BE2C (cell line): Measurements from ENCODE around the gene SLC23A2.

Source experiments
- DNase-seq: peaks from one replicate; pipeline ENCODE4 v3.0.0-alpha.2; 2020
- H3K27me3 ChIP-seq: fragments of 250-450 bp; sonication (Bioruptor Pico); 2 replicates; pipeline ENCODE4 v1.5.1; 2020; ENCODE audit warnings: mild to moderate bottlenecking
- H3K36me3 ChIP-seq: fragments of 250-450 bp; sonication (Bioruptor Pico); 2 replicates; pipeline ENCODE4 v1.5.1; 2020; ENCODE audit warnings: mild to moderate bottlenecking
- H3K4me1 ChIP-seq: fragments of 250-450 bp; sonication (Bioruptor Pico); 2 replicates; pipeline ENCODE4 v1.5.1; 2020
- H3K4me3 ChIP-seq: 2 replicates; pipeline ENCODE4 v1.5.1; 2011; ENCODE audit warnings: low read depth, low read length
- H3K9me3 ChIP-seq: fragments of 250-450 bp; sonication (Bioruptor Pico); 2 replicates; pipeline ENCODE4 v1.5.1; 2020
- TF ChIP-seq, protein P1 (sequence below): IDR thresholded peaks from 2 replicates; pipeline ENCODE4 v1.5.1; 2012; ENCODE audit warnings: mild to moderate bottlenecking, low read depth, low read length

SLC23A2 gene

DNA sequence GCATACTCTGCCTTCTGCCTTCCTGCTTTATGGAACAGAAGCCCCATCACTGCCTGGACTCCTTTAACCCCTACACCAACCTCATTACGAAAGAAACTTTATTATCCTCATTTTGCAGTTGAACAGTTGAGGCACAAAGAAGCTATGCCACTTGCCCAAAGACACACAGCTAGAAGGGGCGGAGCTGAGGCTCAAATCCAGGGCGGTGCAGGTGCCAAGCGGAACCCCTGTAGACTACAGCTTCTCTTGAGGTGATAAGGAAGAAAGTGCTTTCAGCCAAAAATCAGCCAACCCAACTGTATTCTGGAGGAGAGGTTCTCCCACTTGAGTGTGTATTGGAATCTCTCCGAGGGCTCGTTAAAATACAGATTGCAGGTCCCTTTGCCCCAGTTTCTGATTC lies 189.1 kb downstream of the SLC23A2 start:
- Histone ChIP-seq H3K4me3 (no peak overlapping the region), H3K9me3 (no peaks in the 10 kb centered on the region), H3K27me3 (peaks cover 9% of the 10 kb centered on the region), H3K4me1 (no peaks in the 10 kb centered on the region), H3K36me3 (no peaks in the 10 kb centered on the region)
- DNase-seq = no peak
- TF ChIP-seq, protein P1, sequence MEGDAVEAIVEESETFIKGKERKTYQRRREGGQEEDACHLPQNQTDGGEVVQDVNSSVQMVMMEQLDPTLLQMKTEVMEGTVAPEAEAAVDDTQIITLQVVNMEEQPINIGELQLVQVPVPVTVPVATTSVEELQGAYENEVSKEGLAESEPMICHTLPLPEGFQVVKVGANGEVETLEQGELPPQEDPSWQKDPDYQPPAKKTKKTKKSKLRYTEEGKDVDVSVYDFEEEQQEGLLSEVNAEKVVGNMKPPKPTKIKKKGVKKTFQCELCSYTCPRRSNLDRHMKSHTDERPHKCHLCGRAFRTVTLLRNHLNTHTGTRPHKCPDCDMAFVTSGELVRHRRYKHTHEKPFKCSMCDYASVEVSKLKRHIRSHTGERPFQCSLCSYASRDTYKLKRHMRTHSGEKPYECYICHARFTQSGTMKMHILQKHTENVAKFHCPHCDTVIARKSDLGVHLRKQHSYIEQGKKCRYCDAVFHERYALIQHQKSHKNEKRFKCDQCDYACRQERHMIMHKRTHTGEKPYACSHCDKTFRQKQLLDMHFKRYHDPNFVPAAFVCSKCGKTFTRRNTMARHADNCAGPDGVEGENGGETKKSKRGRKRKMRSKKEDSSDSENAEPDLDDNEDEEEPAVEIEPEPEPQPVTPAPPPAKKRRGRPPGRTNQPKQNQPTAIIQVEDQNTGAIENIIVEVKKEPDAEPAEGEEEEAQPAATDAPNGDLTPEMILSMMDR = no peak

DNA sequence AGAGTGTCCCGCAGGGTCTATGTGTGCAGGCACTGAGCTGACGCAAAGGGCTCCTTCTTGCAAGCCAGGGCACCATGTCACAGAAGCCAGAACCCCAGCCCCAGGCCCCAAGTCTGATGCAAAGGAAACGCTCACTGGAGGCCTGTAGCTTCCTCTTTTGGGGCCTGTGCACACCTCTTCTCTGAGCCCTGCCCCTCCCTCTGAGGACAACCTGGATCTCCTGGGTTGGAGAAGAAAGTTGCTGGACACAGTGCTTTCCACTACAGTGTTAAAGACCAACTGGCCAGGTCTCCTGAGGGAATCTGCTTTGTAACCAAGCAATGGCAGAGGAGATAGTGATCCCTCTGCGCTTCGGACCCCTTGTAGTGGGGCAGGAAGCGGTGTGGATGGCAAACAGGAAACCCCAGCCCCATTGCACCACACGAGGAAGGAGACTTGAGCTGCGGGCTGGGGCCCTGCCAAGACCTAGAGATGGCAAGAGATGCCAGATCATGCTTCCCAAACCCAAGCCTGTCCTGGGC lies 189.6 kb downstream of the SLC23A2 start:
- H3K4me3 ChIP-seq = no peak overlapping the region
- no peak for DNase-seq
- TF ChIP-seq, protein P1 = no peak
- H3K27me3 ChIP-seq = peaks cover 9% of the 10 kb centered on the region
- H3K9me3 ChIP-seq = no peaks in the 10 kb centered on the region
- H3K36me3 ChIP-seq = no peaks in the 10 kb centered on the region
- H3K4me1 ChIP-seq = no peaks in the 10 kb centered on the region

DNA sequence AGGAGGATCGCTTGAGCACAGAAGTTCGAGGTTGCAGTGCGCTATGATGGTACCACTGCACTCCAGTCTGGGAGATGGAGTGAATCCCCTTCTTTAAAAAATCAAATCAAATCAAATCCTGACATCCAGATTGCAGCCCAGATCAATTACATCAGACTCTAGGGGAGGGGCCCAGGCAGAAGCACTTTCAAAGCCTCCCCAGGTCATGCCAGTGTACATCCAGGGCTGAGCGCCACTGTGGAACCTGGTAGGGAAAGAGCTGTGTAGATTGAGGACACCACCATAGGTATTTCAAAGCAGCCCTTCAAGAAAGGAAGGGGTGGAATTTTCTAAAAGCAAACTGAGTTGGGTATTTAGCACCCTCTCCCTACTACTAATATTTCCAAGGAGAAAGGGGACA lies 190.1 kb downstream of the SLC23A2 start:
- Histone ChIP-seq H3K4me1 (no peaks in the 10 kb centered on the region), H3K27me3 (peaks cover 9% of the 10 kb centered on the region), H3K9me3 (no peaks in the 10 kb centered on the region), H3K36me3 (no peaks in the 10 kb centered on the region), H3K4me3 (no peak overlapping the region)
- TF ChIP-seq, protein P1 = no peak
- DNase-seq = no peak

DNA sequence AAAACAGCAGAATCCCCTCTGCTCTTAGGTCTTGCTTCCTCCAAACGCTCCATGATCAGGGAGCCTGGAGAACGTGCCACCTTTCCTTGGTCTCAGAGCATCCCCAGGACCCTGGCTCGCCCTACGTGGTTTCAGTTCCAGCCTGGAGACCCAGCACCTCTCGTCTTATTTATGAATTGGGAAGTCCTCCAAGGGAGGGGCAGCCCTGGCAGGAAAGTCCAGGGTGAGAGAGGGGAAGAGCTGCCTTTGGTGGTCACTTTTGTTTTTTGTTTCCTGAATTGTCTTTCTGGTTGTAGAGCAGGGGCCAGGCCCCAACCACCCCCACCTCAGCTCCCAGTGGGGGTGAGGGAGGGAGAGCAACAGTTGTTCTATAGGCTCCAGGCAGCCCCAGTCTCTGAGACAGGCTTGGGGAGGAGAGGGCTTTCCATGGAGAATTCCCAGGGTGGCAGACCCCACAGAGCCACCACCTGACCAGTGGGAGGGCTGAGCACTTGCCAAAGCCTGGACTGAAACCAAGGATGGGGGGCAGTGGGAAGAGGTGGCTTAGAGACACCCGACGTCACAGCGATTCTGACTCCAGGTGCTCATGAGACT lies 190.8 kb downstream of the SLC23A2 start:
- no peak for DNase-seq
- TF ChIP-seq, protein P1 = no peak
- Histone ChIP-seq H3K36me3 (no peaks in the 10 kb centered on the region), H3K4me3 (no peak overlapping the region), H3K9me3 (no peaks in the 10 kb centered on the region), H3K27me3 (peaks cover 9% of the 10 kb centered on the region), H3K4me1 (no peaks in the 10 kb centered on the region)

DNA sequence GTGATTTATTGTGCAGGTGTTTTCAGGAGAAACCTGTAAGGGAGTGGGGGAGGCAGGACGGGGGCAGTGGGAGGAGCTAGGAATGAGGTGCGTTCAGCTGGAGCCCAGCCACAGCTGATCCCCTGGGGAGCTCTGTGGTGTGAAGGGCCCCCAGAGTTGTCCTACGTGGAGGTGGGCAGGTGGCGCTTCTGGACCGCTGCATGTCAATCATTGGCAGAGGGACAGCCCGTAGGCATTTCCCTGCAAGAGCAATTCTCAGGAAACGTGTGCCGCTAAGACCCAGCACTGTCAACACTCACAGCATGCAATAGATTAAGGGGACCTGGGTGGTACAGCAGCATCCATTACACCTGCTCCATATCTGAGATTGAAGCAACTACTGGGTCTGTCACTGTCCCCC lies 191.6 kb downstream of the SLC23A2 start:
- no peak for DNase-seq
- no peaks in the 10 kb centered on the region for H3K36me3 ChIP-seq
- H3K9me3 ChIP-seq = no peaks in the 10 kb centered on the region
- no peak overlapping the region for H3K4me3 ChIP-seq
- H3K27me3 ChIP-seq = peaks cover 9% of the 10 kb centered on the region
- TF ChIP-seq, protein P1 = no peak
- H3K4me1 ChIP-seq = no peaks in the 10 kb centered on the region

DNA sequence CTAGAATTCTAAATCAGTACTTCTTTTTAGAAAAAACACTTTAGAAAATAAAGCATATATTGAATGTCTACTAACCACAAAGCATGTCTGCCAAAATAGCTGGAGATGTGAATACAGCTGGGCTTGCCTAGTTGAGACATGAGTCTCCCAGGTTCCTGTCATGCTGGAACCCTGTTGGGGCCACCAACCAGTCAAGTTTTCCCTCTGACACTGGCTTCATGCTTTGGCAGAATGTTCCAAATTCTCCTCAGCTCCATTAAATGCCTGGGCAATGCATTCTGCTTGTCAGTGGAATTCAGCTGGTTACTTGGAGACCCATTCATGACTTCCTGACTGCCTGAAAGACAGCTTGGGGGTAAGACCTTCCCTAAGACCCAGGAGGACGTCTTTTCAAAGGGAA lies 192.4 kb downstream of the SLC23A2 start:
- no peak for DNase-seq
- TF ChIP-seq, protein P1 = no peak
- Histone ChIP-seq H3K27me3 (peaks cover 9% of the 10 kb centered on the region), H3K4me1 (no peaks in the 10 kb centered on the region), H3K4me3 (no peak overlapping the region), H3K9me3 (no peaks in the 10 kb centered on the region), H3K36me3 (no peaks in the 10 kb centered on the region)
